Fibroblast of peridontal ligament (primary cell): ENCODE measurements around the gene DPP6.
"Not testable (repeated sequence)": the region's sequence is repeated elsewhere in the genome, so short reads cannot be mapped to it uniquely, and the experiment has no call there.

Experiments used
- DNase-seq: peaks from one replicate; pipeline ENCODE4 v3.0.0-alpha.2; 2010; ENCODE audit errors: extremely low read depth

The DPP6 gene

DNA sequence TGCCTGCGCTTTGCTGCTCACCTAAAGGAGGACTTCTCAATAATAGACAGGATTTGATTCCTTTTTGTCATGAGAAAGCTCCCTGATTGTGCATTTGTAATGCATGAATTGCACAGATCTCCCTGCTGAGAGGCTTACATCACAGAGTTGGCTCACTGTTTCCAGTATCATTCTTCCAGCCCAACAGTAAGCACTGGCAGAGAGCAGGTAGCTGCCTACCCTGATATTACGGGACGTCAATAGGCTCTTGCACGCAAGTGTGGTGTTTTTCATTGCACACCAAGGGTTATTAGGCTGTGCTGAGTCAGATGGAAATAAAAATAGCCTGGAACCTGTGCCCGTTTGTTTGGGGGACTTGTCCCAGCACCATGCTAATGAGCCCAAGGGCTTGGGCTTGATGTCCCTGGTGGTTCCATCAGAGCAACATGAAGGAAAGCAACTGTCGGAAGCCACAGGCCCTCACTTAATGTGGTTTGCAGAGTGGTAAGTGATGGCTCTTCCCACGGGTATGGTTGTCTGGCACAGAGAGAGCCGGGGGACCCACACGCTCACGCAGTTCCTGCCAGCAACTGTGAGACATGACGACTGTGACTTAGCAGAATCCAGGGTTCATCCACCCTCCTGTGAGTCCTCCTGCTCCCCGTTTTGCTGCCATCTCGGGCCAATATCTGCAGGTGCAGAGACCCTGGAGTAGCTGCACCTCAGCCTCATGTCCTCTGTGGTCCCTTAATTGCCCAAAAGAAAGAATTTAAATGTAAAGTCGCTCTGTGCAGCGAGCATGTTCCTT lies 20.4 kb downstream of the DPP6 start:
- not testable (repeated sequence) for DNase-seq

GRCh38 chr7:154078523-154078922 lies 26.3 kb downstream of the DPP6 start:
- DNase-seq = not testable (repeated sequence)

DNA sequence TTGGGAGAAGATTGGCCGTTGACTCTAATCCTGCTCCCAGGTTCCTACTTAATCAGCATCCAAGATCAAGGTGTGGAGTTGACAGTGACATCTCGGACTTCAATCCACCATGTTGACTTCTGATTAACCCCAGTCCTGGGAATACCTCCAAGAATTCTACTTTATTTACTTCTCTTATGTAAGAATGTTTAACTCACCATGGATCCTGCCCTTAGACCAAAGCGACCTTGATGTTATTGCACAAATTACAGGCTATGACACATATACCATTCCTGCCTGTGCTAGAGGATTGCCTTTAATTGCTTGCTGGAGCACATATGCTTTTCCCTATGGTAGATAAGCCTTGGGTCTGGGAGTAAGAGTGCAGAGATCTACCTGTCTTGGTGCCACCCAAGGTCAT lies 28.1 kb downstream of the DPP6 start:
- DNase-seq = not testable (repeated sequence)

GRCh38 chr7:154087037-154087725 lies 35.0 kb downstream of the DPP6 start:
- DNase-seq = not testable (repeated sequence)

DNA sequence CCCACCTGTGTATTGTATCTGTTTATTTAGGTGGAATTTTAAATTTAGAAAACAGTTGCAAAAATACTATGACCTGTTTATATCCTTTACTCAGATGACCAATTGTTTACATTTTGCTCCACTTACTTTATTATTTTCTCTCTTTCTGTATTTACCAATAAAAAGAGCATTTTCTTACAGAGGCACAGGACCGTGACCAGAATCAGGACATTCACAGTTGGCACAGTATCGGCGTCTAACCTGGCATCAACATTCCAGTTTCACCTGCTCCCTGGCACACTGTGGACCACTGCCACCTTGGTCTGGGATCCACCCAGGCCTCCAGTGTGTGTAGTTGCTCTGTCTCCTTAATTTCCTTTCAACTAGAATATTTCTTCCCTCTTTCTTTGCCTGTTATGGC lies 39.9 kb downstream of the DPP6 start:
- not testable (repeated sequence) for DNase-seq

DNA sequence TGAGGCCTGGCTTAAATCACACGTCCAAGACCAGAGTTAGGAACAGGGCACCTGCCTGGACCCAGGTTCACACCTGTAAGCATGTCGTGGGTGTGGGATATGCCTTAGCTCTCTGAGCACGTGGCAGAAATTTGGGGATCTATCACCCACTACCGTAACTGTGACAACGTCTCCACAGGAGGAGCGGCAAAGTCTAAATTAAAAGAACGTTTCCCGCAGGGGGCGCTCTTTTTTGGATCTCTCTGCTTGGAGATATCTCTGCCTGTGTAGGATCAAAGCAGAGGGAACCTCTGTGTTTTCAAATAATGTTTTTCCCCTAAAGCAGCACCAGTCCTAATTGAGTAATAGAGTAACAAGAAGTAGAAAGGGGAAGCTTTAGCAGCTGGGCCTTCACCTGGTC lies 43.0 kb downstream of the DPP6 start:
- not testable (repeated sequence) for DNase-seq

GRCh38 chr7:154105063-154105462 lies 52.9 kb downstream of the DPP6 start:
- not testable (repeated sequence) for DNase-seq

- DNase-seq = not testable (repeated sequence)
Observed at GRCh38 chr7:154109615-154110014, 57.4 kb downstream of the DPP6 start.

GRCh38 chr7:154113732-154114351 lies 61.6 kb downstream of the DPP6 start:
- DNase-seq = not testable (repeated sequence)

- DNase-seq = not testable (repeated sequence)
Observed at GRCh38 chr7:154117411-154118390, 65.5 kb downstream of the DPP6 start.

DNA sequence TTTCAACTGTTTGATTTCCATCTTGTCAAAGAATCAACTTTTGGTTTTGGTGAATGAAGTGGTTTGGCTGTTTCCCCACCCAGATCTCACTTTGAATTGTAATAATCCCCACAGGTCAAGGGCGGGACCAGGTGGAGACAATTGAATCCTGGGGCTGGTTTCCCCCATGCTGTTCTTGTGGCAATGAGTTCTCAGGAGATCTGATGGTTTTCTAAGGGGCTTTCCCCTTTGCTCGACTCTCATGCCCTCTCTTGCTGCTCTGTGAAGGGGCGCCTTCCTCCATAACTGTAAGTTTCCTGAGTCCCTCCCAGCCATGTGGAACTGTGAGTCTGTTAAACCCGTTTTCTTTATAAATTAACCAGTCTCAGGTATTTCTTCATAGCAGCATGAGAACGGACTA lies 68.6 kb downstream of the DPP6 start:
- not testable (repeated sequence) for DNase-seq

- DNase-seq = not testable (repeated sequence)
Observed at GRCh38 chr7:154122720-154123119, 70.5 kb downstream of the DPP6 start.

GRCh38 chr7:154123397-154123796 lies 71.2 kb downstream of the DPP6 start:
- DNase-seq = not testable (repeated sequence)

DNA sequence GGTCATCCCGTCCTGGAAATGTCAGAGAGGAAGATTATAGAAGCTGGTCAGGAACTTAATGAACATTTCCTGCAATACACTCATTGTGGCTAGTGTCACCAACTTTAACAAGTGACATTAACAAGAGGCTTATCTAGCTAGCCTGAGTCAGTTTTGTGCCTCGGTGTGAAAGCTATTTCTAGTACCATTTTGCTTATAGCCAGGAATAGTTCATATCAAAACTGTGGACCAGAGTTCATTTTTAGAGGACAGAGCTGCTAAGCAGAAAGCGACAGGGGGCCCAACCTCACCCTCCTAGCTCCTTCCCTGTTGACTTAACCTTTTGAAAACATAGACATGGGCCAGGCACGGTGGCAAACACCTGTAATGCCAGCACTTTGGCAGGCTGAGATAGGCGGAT lies 76.9 kb downstream of the DPP6 start:
- not testable (repeated sequence) for DNase-seq

DNA sequence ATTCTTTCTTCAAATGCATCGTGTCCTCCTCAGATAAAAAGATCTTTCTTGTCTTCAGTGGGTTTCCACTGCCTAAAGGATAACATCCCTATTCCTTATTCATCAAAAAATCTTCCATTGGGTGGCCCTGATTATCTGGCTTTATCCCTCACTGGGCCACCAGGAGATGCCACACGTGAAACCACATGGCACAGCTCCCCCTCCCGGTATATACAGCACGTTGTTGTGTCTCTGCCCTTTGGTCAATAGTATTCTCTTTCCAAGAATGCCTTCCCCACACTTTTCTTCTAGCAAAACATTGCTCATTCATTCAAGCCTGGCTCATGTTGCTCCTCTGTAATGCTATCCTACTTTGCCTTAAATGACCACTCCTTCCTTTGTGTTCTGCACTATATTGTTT lies 80.4 kb downstream of the DPP6 start:
- not testable (repeated sequence) for DNase-seq

- not testable (repeated sequence) for DNase-seq
Observed at GRCh38 chr7:154133703-154134277, 81.6 kb downstream of the DPP6 start.

DNA sequence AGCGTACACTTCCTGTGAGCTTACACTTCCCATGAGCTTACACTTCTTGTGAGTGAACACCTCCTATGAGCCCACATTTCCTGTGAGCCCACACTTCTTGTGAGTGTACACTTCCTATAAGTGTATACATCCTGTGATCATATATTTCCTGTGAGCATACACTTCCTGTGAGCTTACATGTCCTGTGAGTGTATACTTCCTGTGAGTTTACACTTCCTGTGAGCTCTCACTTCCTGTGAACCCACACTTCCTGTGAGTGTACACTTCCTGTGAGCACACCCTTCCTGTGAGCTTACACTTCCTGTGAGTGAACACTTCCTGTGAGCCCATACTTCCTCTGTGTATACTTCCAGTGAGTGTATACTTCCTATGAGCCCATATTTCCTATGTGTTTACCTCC lies 82.5 kb downstream of the DPP6 start:
- DNase-seq = not testable (repeated sequence)

DNA sequence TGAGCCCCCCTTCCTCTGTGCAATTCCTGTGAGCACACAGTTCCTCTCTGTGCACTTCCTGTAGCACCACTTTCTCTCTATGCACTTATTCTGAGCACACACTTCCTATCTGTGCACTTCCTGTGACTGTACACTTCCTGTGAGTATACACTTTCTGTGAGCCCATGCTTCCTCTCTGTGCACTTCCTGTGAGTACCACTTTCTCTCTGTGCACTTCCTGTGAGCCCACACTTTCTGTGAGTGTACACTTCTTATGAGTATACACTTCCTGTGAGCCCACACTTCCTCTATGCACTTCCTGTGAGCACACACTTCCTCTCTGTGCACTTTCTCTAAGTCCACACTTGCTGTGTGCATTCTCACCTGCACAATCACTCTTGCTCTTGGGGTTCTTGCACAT lies 83.4 kb downstream of the DPP6 start:
- DNase-seq = not testable (repeated sequence)

- DNase-seq = not testable (repeated sequence)
Observed at GRCh38 chr7:154145922-154146706, 93.9 kb downstream of the DPP6 start.

DNA sequence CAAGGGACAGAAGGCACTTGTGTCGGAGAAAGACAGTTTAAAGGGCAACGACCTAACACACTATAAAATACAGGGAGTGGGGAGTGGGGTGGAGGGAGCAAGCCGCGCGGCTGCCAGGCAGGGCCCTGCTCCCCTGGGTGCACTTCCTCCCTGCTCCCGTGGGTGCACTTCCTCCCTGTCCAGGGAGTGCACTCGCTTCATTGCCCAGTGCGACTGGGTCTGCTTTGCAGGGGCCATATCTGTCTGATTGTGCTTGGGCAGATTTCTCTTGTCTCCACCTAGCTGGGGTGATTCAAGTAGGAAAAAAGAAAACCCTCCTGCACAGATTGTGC lies 94.5 kb downstream of the DPP6 start:
- DNase-seq = not testable (repeated sequence)
